Measurements from ENCODE around the gene MUC2. TPM values are rescaled to one million over a fixed set of nuclear protein-coding genes. Genes with fewer than 3 reads are reported as not detected.

The MUC2 gene
- total and polyA plus RNA-seq, 2 experiments from 2014 or later: not detected

DNA sequence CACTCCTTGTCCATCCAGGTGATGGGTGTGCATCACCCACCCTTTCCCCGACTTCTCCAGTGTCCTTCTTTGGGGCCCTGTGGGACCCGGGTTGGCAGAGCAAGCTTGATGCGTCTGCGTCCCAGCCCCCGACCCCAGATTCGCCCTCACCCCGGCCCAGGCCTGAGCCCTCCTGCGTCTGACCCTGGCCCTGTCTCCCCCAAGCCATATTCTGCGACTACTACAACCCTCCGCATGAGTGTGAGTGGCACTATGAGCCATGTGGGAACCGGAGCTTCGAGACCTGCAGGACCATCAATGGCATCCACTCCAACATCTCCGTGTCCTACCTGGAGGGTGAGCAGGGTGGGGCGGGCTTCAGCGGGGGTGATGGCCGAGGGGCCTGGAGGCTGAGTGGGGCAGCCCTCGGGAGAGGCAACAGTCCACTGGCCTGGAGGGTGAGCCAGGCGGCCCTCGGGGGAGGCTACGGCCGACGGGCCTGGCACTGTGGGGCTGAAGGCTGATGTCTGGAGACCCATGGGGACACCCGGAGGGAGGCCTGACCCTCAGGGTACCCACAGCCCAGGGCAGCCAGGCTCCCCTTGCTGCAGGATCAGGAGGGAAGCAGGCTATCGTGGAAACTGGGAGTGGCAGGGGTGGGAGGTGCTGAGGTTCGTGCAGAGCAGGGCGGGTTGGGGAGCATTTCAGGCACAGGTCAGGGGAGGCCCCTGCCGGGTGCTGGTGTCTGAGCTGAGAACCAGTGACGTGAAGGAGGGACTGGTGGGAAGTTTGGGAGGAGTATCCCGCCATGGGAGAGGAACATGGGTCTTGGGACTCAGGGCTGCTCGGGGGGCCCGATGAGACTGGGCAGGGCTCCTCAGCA lies 15.3 kb downstream of the MUC2 start:
- Histone ChIP-seq H4K20me1 (replicated peaks; ENCODE audit: insufficient read depth) (no peaks in the 10 kb centered on the region), H2AFZ (no peak overlapping the region), H3K27me3 (ENCODE audit: insufficient read depth) (no peaks in the 10 kb centered on the region), H3K9me2 (ENCODE audit: insufficient read depth) (no peaks in the 10 kb centered on the region), H3K79me2 (replicated peaks; ENCODE audit: insufficient read depth) (no peaks in the 10 kb centered on the region), H3K4me3 (no peak overlapping the region), H3K36me3 (ENCODE audit: insufficient read depth) (no peaks in the 10 kb centered on the region), H3F3A (replicated peaks; ENCODE audit: low read depth) (peaks cover 8% of the 10 kb centered on the region), H3K4me2 (no peak overlapping the region), H3K27ac (ENCODE audit: low read depth) (no peak overlapping the region), H3K4me1 (ENCODE audit: insufficient read depth) (no peaks in the 10 kb centered on the region)
- Mint-ChIP-seq H3K27me3 (ENCODE audit: insufficient read depth, low read depth, poor library complexity) (peaks cover 10% of the 10 kb centered on the region), H3K9me3 (peaks cover 11% of the 10 kb centered on the region), H3K36me3 (ENCODE audit: low read depth) (peaks cover 1% of the 10 kb centered on the region; the same call in 2 of the 3 replicates), H3K27ac (no peak overlapping the region), H3K4me1 (no peaks in the 10 kb centered on the region), H3K4me3 (no peak overlapping the region)
- ATAC-seq (no peak), DNase-seq (ENCODE audit: low spot score) (no peak)
- TF ChIP-seq ZNF114 (CRISPR knock-in tag; IDR thresholded peaks at IDR 0.05) (no peak), STAT1 (IDR thresholded peaks at IDR 0.05; ENCODE audit: unreplicated experiment) (no peak), EZH2 (IDR thresholded peaks at IDR 0.05; ENCODE audit: low read depth, unreplicated experiment) (no peak), EZH2phosphoT487 (IDR thresholded peaks at IDR 0.05; ENCODE audit: unreplicated experiment) (no peak), ZNF331 (CRISPR knock-in tag; IDR thresholded peaks at IDR 0.05; ENCODE audit: low read depth) (no peak), POLR2AphosphoS5 (IDR thresholded peaks at IDR 0.05; ENCODE audit: low read depth) (no peak), CREB1 (CRISPR knock-in tag; IDR thresholded peaks at IDR 0.05; ENCODE audit: low read depth) (no peak), JUNB (IDR thresholded peaks at IDR 0.05; ENCODE audit: unreplicated experiment) (no peak)
- TF ChIP-seq, protein P1, sequence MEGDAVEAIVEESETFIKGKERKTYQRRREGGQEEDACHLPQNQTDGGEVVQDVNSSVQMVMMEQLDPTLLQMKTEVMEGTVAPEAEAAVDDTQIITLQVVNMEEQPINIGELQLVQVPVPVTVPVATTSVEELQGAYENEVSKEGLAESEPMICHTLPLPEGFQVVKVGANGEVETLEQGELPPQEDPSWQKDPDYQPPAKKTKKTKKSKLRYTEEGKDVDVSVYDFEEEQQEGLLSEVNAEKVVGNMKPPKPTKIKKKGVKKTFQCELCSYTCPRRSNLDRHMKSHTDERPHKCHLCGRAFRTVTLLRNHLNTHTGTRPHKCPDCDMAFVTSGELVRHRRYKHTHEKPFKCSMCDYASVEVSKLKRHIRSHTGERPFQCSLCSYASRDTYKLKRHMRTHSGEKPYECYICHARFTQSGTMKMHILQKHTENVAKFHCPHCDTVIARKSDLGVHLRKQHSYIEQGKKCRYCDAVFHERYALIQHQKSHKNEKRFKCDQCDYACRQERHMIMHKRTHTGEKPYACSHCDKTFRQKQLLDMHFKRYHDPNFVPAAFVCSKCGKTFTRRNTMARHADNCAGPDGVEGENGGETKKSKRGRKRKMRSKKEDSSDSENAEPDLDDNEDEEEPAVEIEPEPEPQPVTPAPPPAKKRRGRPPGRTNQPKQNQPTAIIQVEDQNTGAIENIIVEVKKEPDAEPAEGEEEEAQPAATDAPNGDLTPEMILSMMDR (conservative IDR thresholded peaks at IDR 0.05; ENCODE audit: low read depth in 2 of 2): no peak
- TF ChIP-seq, protein P2, sequence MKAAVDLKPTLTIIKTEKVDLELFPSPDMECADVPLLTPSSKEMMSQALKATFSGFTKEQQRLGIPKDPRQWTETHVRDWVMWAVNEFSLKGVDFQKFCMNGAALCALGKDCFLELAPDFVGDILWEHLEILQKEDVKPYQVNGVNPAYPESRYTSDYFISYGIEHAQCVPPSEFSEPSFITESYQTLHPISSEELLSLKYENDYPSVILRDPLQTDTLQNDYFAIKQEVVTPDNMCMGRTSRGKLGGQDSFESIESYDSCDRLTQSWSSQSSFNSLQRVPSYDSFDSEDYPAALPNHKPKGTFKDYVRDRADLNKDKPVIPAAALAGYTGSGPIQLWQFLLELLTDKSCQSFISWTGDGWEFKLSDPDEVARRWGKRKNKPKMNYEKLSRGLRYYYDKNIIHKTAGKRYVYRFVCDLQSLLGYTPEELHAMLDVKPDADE (IDR thresholded peaks at IDR 0.05): no peak
- TF ChIP-seq, protein P3, sequence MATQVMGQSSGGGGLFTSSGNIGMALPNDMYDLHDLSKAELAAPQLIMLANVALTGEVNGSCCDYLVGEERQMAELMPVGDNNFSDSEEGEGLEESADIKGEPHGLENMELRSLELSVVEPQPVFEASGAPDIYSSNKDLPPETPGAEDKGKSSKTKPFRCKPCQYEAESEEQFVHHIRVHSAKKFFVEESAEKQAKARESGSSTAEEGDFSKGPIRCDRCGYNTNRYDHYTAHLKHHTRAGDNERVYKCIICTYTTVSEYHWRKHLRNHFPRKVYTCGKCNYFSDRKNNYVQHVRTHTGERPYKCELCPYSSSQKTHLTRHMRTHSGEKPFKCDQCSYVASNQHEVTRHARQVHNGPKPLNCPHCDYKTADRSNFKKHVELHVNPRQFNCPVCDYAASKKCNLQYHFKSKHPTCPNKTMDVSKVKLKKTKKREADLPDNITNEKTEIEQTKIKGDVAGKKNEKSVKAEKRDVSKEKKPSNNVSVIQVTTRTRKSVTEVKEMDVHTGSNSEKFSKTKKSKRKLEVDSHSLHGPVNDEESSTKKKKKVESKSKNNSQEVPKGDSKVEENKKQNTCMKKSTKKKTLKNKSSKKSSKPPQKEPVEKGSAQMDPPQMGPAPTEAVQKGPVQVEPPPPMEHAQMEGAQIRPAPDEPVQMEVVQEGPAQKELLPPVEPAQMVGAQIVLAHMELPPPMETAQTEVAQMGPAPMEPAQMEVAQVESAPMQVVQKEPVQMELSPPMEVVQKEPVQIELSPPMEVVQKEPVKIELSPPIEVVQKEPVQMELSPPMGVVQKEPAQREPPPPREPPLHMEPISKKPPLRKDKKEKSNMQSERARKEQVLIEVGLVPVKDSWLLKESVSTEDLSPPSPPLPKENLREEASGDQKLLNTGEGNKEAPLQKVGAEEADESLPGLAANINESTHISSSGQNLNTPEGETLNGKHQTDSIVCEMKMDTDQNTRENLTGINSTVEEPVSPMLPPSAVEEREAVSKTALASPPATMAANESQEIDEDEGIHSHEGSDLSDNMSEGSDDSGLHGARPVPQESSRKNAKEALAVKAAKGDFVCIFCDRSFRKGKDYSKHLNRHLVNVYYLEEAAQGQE (IDR thresholded peaks at IDR 0.05; ENCODE audit: unreplicated experiment): no peak
- TF ChIP-seq, protein P4, sequence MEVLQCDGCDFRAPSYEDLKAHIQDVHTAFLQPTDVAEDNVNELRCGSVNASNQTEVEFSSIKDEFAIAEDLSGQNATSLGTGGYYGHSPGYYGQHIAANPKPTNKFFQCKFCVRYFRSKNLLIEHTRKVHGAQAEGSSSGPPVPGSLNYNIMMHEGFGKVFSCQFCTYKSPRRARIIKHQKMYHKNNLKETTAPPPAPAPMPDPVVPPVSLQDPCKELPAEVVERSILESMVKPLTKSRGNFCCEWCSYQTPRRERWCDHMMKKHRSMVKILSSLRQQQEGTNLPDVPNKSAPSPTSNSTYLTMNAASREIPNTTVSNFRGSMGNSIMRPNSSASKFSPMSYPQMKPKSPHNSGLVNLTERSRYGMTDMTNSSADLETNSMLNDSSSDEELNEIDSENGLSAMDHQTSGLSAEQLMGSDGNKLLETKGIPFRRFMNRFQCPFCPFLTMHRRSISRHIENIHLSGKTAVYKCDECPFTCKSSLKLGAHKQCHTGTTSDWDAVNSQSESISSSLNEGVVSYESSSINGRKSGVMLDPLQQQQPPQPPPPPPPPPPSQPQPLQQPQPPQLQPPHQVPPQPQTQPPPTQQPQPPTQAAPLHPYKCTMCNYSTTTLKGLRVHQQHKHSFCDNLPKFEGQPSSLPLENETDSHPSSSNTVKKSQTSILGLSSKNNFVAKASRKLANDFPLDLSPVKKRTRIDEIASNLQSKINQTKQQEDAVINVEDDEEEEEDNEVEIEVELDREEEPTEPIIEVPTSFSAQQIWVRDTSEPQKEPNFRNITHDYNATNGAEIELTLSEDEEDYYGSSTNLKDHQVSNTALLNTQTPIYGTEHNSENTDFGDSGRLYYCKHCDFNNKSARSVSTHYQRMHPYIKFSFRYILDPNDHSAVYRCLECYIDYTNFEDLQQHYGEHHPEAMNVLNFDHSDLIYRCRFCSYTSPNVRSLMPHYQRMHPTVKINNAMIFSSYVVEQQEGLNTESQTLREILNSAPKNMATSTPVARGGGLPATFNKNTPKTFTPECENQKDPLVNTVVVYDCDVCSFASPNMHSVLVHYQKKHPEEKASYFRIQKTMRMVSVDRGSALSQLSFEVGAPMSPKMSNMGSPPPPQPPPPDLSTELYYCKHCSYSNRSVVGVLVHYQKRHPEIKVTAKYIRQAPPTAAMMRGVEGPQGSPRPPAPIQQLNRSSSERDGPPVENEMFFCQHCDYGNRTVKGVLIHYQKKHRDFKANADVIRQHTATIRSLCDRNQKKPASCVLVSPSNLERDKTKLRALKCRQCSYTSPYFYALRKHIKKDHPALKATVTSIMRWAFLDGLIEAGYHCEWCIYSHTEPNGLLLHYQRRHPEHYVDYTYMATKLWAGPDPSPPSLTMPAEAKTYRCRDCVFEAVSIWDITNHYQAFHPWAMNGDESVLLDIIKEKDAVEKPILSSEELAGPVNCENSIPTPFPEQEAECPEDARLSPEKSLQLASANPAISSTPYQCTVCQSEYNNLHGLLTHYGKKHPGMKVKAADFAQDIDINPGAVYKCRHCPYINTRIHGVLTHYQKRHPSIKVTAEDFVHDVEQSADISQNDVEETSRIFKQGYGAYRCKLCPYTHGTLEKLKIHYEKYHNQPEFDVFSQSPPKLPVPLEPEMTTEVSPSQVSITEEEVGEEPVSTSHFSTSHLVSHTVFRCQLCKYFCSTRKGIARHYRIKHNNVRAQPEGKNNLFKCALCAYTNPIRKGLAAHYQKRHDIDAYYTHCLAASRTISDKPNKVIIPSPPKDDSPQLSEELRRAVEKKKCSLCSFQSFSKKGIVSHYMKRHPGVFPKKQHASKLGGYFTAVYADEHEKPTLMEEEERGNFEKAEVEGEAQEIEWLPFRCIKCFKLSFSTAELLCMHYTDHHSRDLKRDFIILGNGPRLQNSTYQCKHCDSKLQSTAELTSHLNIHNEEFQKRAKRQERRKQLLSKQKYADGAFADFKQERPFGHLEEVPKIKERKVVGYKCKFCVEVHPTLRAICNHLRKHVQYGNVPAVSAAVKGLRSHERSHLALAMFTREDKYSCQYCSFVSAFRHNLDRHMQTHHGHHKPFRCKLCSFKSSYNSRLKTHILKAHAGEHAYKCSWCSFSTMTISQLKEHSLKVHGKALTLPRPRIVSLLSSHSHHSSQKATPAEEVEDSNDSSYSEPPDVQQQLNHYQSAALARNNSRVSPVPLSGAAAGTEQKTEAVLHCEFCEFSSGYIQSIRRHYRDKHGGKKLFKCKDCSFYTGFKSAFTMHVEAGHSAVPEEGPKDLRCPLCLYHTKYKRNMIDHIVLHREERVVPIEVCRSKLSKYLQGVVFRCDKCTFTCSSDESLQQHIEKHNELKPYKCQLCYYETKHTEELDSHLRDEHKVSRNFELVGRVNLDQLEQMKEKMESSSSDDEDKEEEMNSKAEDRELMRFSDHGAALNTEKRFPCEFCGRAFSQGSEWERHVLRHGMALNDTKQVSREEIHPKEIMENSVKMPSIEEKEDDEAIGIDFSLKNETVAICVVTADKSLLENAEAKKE (CRISPR knock-in tag; IDR thresholded peaks at IDR 0.05): no peak
